NCI-H460 (cell line): ENCODE data around the gene DAB1. TPM values are rescaled to one million over a fixed set of nuclear protein-coding genes. Genes with fewer than 3 reads are reported as not detected.

ENCODE experiments used
- DNase-seq: peaks from one replicate; pipeline ENCODE4 v3.0.0-alpha.2; 2016; ENCODE audit warnings: low read depth; ENCODE audit errors: extremely low read depth
- total RNA-seq: library from RNA; depleted of rRNA; stranded (reverse); fragments of >200 nt; shearing (Covaris generic); gene quantifications from 2 replicates; pipeline ENCODE4 v1.2.3, GENCODE V29; 2014

DAB1 gene
- total RNA-seq, 1 experiment from 2014 or later, result 0.45 TPM

DNA sequence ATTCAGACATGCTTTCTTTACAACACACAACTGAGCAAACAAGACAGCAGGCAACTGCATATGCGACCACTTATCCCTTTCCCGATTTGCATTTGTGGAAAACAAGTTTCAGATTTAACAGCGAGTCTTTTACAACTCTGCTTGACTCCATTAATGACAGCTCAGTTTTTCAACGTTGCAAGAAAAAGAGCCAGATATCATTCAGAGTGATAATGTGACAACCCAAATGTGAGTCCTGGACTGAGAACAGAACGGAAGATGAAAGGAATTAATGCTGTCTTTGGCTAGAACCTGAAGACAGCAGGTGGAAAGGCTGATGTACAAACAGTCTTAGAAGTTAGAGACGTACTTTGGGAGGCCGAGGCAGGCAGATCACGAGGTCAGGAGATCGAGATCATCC lies 375.0 kb downstream of the DAB1 start:
- no peak for DNase-seq

DNA sequence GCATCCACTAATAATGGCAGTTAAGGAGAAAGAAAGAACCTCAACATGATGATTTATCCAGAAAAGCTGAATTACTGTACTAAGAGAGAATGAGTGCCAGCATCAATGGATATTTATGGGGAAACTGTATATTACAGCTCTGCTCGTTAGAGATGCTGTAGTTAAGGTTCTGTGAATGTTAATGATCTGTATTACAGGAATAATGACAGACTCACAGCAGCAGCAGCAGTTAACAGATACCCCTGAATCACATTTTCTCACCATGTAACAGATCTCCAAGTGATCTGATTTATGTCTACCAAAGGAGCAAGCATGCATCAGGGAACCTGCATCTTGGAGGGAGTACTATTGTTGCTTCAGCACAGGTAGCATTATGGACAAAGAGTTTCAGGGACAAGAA lies 377.4 kb downstream of the DAB1 start:
- no peak for DNase-seq

DNA sequence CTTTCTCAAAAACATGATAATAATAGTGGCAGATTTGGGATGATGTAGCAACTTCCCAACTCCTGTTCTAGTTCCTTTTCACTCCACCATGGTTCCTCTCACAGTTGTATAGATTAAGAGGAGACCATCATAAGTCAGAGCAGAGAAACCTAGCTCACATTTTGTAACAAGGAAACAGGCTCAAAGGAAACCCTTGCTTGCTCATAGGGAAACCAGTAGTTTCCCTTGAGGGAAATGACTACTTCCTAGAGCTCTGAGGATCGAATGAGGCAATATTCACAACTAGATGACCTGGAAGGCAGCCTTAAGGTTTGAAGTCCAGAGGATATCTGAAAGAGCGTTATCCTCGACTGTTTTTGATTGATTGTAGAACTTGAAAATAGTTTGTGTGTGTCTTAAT lies 382.0 kb downstream of the DAB1 start:
- no peak for DNase-seq

DNA sequence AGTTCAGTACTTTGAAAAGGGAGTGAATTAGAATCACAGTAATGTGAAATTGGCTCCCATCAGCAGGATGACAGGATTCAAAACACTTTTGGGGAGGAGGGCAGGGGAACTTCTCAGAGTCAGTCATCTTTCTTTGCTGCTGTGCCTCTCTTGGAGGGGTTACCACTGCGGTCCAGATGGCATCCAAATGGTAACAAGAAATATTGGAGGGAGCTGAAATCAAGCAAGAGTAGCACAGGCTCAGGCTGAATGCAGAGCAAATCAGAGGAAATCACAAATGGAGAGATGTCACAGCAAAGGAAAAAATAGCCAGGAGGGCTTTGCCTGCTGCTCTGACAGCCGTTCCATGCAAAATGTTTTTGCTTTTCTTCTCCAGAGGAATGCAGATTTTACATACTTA lies 383.0 kb downstream of the DAB1 start:
- DNase-seq, result no peak

DNA sequence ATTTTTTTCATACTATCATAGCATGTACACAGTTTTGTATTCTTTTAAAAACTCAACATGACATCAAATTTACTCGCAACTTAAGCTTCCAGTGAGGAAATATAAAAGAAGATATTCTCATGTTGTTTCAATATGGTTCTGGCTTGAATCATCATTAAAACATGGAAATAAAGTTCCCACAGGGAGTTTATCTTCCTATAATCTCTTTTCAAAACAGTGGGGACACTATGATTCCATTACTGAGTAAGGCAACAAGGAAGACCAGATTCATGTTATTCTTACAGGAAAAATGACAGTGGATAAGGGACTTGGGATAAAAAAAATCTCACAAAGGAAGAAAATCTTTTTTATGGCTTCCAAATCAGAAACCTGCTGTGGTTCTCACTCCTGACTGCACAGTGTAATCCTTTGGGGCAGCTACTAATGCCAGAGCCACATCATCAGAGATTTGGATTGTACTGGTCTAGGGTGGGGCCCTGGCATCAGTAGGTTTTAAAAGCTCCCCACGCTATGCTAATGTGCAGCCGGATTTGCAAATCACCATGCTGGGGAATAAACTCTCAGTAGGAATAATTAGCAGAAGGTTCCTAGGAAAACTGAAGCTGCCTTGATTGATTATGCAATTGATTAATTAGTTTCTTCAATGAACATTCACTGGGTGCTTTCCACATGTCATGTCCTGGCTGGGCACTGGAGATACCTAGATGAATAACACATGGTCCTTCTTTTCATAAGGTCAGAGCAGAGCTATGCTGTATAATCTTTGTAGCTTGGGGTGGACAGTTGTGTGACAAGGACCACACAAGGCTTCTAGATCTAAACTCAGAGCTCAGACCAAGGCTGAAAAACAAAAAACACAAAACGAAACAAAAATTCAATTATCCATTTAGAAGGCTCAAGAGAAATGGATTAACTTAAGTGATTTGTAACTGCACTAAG lies 386.9 kb downstream of the DAB1 start:
- DNase-seq, result no peak

DNA sequence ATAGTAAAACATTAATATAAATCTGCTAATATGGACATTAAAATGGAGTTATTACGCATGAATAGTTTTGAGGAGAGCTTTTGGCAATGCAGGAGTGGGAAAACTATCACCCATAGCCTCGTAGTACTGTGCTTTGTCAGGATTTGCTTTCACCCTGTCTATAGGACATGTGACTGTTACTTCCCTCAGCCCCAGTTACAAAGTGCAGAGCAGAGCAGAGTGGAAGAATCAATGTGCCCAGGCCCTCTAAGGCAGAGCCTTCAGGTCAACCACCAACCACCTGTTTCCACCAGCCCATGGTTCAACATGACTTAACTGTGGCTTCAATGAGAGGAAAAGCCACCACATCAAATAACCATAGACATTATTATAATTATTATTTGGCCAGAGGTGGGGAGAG lies 389.1 kb downstream of the DAB1 start:
- DNase-seq, result no peak

DNA sequence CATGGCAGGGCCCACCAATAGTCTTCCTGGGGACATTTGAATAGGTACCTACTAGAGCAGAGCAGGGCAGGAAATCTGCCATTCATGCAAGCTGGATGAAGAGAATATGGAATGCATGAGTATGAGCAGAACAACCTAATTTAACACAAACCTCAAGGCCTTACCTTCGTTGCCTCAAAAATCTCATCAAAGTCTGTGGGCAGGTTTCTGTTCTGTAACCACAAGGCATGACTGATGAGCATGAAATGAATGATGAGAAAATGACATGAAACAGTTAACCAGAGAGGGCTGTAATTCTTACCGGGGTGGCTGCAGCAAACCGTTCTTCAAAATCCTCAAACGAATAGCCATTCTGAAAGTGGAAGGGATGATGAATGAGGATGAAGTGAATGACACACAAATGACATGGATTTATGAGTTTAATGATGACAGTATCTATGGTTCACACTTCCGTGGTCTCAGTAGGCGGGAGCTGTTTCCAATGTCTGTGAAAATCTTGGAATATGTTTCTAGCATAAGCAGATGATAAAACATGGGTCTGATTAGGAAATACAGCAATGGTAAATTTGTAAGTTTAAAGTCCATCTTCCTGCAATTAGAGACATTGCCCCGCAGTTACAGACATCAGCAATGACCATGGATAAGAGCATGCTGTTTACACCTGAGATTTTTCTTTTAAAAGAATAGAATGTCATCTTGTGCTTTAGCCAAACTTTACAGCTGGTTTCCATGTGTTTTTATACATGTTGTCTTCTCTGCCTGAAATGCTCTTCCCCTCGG lies 390.4 kb downstream of the DAB1 start:
- no peak for DNase-seq

DNA sequence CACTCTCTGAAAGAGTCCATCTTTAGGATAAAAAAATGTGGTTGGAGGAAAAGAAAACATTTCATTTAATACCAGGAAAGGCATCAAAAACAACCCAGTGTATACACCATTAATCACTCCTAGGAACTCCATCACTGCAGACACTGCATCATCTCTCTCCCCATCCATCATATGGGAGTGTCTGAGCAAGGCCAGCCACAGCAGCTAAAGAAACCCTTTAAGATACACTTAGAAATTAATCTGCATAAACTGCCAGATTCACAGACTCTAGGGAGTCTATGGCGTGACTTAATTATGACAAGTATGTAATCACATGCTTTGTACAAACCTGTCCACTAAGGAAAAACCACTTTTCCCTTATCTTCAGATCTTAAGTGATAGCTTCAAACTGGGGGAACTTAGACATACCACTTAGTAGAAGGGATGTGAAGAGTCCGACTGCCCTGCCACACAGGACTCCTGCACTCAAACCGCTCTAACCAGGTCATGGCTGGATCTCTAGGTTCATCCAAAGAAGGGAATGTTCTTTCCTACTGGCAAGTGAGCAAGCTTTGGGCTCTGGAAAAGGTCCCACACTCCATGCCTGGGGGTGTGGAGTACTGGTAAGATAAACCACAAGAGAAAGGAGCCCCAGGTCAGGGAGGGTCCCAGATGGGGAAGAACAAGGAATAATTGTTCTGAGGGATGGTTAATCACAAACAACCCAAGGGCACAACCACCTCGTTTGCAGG lies 397.1 kb downstream of the DAB1 start:
- DNase-seq, result no peak

DNA sequence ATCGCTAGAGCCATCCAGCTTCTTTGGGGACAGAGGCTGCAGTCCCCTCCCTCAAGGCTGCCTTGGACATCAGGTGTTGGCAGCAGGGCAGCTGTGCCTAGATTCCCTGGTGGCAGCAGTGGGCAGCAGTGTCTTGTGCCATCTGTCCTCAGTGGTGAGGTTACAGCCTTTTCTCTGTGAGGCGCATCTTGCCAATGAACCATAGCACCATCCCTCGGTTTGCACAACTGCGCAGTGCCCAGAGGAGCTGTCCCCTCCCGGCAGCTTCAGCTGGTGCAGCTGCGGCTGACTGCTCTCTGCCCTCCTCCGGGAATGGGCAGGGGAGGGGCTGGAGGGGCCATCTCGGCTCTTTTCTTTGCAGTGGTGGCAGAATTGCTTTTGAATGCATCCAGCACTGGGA lies 399.0 kb downstream of the DAB1 start:
- no peak for DNase-seq

DNA sequence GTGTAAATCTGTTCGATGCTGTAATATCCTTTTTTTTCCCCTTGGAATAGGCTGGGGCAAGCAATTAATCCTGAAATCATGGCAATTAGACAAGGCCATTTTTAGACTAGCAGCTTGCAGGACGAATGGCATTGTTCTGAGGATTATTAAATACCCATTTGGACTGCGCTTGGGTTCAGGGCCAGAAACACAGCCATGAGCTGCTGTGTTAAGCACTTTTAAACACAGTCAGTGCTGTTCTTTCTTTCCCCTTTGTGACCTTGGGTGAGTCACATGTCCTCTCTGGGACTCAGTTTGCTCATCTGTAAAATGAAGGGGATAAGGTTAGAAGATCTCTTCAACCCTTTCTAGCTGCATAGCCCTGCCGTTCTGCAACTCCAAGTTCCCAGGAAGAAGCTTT lies 399.4 kb downstream of the DAB1 start:
- no peak for DNase-seq

DNA sequence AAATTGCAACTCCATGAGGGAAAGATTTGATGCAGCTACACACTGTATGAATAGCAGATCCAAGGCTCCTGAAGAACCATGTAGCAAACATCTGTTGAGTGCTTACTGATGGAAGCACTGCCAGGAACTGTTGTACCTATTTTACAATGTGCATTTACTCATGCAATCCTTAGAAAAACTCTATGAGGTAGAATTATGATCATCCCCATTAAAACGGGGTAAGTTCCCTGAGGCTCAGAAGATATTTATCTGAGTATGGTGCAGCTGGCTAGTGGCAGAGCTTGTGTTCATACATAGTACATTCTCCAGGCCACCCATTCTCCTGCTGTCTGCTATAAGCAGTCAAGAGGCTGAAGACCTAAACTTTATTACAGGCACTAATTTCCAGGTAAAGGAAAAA lies 403.6 kb downstream of the DAB1 start:
- DNase-seq, result no peak

DNA sequence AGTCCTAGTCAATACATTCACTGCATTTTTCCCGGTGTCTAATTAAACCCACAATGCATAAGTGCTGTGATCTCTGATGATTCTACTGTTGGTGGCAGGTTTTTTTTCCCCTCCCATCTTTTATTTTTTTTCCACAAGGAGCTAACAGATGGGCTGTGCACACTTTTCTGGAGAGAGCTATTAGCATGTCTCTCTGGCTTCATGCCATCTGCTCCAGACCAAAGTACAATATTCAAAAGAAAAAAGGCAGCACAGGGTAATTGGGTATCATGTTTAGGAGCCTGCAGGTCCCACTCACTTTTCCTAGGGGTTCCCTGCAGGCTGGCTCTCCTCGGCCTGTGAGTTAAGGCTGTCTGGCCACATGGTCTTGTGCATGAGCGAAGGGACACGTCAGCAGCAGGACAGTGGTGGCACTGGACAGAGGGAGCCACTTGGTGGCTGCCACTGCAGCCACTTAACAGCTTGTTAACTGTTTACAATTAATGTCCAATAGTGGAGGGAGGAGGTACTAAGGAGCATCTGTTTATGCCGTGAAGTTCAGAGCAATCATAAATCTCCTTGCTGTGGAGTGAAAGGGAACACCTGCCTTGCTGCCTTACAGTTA lies 404.5 kb downstream of the DAB1 start:
- DNase-seq, result no peak

DNA sequence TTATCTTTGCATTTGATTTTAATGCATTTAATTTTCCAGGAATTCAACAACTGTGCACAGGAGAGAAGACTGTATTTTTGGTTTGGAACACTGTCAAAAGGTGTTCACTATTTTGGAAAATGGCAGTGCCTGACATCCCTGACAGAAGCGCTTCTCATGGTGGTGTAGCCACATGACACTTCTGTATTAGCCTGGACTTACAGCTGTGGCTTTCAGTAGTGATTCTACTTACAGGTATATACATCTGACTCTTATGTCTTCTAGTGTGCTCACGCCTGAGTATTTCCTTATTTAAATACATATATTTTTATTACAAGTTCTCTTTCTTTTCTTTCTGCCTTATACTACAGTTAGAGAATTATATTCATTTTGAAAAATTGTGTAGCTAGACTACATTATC lies 405.7 kb downstream of the DAB1 start:
- DNase-seq, result no peak

DNA sequence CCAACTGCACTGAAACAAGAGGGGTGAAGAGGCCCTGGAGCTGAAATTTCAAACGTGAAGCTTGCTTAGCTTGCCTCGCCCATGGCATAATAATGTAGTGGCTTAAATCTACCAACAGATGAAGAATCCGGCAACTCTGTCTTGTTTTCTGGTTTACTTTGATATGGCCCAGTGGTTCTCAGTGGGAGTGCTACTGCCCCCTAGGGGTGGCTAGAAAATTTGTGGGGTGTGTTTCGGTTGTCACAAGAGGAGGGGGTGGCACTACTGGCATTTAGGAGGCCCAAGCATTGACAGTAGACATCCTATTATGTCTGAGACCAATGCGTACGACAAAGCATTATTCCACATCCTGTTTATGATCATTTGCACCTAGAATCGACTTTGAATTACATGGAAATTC lies 406.1 kb downstream of the DAB1 start:
- no peak for DNase-seq

DNA sequence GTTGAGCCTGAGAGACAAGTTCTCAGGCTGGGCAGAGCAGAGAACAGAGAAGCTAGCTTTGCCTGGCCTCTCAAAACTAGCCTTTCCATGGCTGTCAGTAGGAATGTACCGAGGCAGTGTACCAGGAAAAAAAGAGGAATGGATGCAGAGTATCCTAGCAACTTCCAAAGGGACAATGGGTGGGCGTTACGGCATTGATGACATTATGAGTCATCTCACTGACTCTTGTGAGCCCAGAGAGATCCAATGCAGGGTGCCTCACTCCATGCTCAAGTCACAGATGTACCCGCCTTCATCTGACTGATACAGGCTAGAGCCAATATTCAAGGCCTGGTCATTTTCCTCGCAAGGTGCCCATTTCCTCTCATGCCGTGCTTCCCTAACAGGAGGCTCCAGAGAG lies 406.7 kb downstream of the DAB1 start:
- no peak for DNase-seq

DNA sequence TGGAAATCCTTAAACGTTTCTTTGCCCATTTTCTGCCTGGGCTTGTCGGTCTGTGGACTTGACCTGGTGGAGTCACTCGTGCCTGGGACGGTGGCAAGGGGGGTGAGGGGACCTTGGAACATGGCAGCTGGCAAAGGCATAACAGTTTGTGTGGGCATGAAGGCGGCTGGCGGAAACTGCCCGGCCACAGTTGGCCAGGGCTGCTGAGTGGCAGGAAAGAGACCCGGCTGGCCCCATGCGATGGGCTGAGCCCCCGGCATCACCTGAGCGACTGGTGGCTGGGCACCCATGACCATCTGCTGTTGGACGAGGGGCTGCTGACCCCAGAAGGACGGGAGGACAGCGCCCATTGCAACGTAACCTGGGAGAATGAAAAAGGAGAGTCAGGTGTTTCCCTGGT lies 408.8 kb downstream of the DAB1 start:
- DNase-seq, result no peak

DNA sequence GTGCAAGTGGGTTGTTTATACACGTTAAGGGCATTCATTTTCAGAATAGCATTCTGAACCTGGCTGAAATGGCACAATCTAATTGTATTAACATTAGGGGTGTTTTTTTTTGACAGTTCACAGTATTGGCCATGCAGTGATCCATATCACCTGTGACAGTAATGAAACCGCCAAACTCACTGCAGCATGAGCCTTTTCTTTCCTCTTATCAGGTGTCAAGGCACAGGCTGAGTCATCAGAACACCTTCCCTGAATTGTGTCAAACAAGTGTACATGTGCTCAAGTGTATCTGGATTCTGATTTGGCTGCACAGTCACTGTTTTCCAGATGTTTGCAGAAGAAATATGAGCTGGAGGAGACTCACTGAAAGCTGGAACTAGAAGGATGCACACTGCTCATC lies 410.3 kb downstream of the DAB1 start:
- DNase-seq, result no peak

DNA sequence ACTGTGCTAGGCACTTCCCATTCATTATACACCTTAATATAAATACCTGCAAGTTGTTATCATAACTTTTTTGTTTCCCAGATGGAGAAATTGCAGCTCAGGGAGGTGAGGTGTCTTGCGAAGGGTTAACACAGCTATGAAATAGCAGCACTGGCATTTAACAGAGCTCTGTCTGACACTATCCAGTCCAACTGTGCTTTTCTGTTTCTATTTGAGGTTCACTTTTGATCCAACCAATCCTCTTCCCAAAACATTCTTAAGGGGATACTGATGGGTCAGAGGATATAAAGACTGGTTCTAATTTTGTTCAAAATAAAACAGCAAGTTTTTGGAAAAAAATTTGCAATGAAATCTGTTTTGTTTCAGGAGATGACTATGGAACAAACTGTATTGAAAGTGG lies 411.5 kb downstream of the DAB1 start:
- no peak for DNase-seq

DNA sequence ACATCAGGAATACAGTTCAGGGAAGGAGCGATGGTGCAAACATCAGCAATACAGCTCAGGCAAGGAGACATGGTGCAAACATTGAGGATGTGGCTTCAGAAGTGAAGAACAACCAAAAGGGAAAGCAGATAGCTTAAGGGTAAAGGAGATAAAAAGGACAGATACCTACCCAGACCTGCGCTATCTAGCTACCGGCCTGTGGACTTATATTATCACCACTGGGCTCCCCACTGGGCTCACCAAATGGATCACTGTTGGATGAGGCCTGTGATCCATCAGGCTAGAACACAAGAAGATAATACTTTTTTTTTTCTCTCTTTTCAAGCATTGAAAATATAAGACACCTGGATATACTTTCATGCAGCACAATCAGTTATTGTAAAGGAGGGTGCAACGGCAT lies 413.3 kb downstream of the DAB1 start:
- DNase-seq, result no peak

DNA sequence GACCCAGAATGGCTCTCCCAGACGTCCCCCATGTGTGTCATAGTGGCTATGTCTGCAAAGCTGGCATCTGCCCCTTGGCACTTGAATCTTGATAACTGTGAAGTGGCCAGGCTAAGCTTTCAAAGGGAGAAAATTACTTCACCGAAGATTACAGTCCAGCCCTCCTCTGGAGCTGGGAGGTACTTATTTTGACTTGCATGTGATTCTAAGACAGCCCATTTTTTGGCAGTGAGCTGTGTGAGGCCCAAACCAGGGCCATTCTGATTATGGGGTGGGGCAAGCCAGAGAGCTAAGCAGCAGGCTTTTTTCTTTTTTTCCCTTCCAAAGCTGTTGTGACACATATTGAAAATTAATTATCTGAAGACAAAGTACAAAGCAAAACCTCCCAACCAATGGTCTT lies 415.9 kb downstream of the DAB1 start:
- no peak for DNase-seq

DNA sequence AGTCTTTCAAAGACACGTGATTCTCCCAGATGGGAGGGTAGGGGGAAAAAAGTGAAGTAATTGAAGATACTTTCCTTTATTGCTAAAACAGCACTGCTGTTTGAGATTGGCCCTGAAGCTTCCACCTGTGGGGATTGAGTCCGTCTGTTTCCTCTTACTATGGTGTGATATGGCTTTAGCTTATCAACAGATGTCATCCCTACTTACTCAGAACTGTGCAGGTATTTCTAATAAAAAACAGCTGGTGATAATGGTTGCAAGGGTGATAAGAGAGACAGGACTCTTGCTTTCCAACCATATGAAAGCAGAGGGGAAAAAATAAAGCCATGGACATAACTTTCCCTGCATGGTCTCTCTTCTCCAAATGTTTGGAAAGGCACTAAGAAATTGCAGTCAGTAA lies 416.4 kb downstream of the DAB1 start:
- DNase-seq, result no peak
